Activated T-cell treated with anti-CD3 and anti-CD28 coated beads, Interleukin-2, amount 50 U/mL, for 4 hours (primary cell): ENCODE measurements around the gene IFIT5. TPM values are rescaled to one million over a fixed set of nuclear protein-coding genes. Genes with fewer than 3 reads are reported as not detected.
"Not testable (repeated sequence)": the region's sequence is repeated elsewhere in the genome, so short reads cannot be mapped to it uniquely, and the experiment has no call there.

ENCODE experiments used
- ATAC-seq, 2 donors: fragments of 200-7000 bp; cut with Tn5 transposase; one replicate each; pipeline ENCODE4 v1.10.0; 2021
- DNase-seq: peaks from one replicate; pipeline ENCODE4 v3.0.0-alpha.2; 2020
- H3K27me3 Mint-ChIP-seq: one replicate; pipeline ENCODE4 v1.8.0; 2021; ENCODE audit warnings: low read depth, mixed read lengths
- H3K36me3 Mint-ChIP-seq: one replicate; pipeline ENCODE4 v1.8.0; 2022; ENCODE audit warnings: mixed read lengths; ENCODE audit not compliant: insufficient read depth
- H3K4me1 Mint-ChIP-seq: one replicate; pipeline ENCODE4 v1.8.0; 2021; ENCODE audit warnings: low read depth, mixed read lengths
- H3K4me3 Mint-ChIP-seq: one replicate; pipeline ENCODE4 v1.8.0; 2021; ENCODE audit warnings: mild to moderate bottlenecking, moderate library complexity, mixed read lengths
- H3K9me3 Mint-ChIP-seq: one replicate; pipeline ENCODE4 v1.8.0; 2021; ENCODE audit warnings: mixed read lengths
- total RNA-seq, 3 donors: library from RNA; stranded (reverse); gene quantifications; one replicate each; pipeline ENCODE4 v1.2.1, GENCODE V29; 2021

The IFIT5 gene
- total RNA-seq, 3 donors from 2014 or later, result 7.8 to 11.9 (median 10.7) TPM

GRCh38 chr10:89407792-89408191 lies 6.6 kb upstream of the IFIT5 start:
- not testable (repeated sequence) for H3K4me3 Mint-ChIP-seq, H3K9me3 Mint-ChIP-seq, DNase-seq, H3K27me3 Mint-ChIP-seq, ATAC-seq
- Mint-ChIP-seq H3K36me3 (peaks cover 13% of the 10 kb centered on the region), H3K4me1 (peaks cover 14% of the 10 kb centered on the region)

- peaks cover 25% of the 10 kb centered on the region for H3K4me1 Mint-ChIP-seq
- DNase-seq, H3K9me3 Mint-ChIP-seq, ATAC-seq, H3K36me3 Mint-ChIP-seq, H3K27me3 Mint-ChIP-seq, H3K4me3 Mint-ChIP-seq: not testable (repeated sequence)
These were observed 5.1 kb upstream of the IFIT5 start for GRCh38 chr10:89409282-89409681.

GRCh38 chr10:89410551-89410950 lies 3.8 kb upstream of the IFIT5 start:
- not testable (repeated sequence) for H3K36me3 Mint-ChIP-seq, ATAC-seq, H3K27me3 Mint-ChIP-seq, DNase-seq, H3K4me3 Mint-ChIP-seq, H3K9me3 Mint-ChIP-seq
- peaks cover 29% of the 10 kb centered on the region for H3K4me1 Mint-ChIP-seq

- ATAC-seq, H3K36me3 Mint-ChIP-seq, H3K9me3 Mint-ChIP-seq, H3K4me3 Mint-ChIP-seq, H3K27me3 Mint-ChIP-seq, DNase-seq: not testable (repeated sequence)
- peaks cover 35% of the 10 kb centered on the region for H3K4me1 Mint-ChIP-seq
These were observed 3.2 kb upstream of the IFIT5 start for GRCh38 chr10:89411135-89411534.

- Mint-ChIP-seq H3K4me3 (peak overlapping the region; percentile 57), H3K4me1 (peaks cover 44% of the 10 kb centered on the region)
- not testable (repeated sequence) for H3K9me3 Mint-ChIP-seq, ATAC-seq, H3K27me3 Mint-ChIP-seq, H3K36me3 Mint-ChIP-seq
- DNase-seq, result peak; percentile 15
These were observed 2.1 kb upstream of the IFIT5 start for GRCh38 chr10:89412276-89412675.

GRCh38 chr10:89413398-89413912 lies 913 bp upstream of the IFIT5 start:
- DNase-seq (no peak), ATAC-seq (no peak)
- H3K9me3 Mint-ChIP-seq, result no peaks in the 10 kb centered on the region
- H3K4me3 Mint-ChIP-seq, result peak overlapping the region; percentile 96
- H3K4me1 Mint-ChIP-seq, result peaks cover 56% of the 10 kb centered on the region
- no peaks in the 10 kb centered on the region for H3K27me3 Mint-ChIP-seq
- H3K36me3 Mint-ChIP-seq, result peaks cover 12% of the 10 kb centered on the region

GRCh38 chr10:89414879-89415821 lies 782 bp downstream of the IFIT5 start:
- peaks cover 64% of the 10 kb centered on the region for H3K4me1 Mint-ChIP-seq
- H3K4me3 Mint-ChIP-seq, result peak overlapping the region; percentile 96
- H3K27me3 Mint-ChIP-seq, result no peaks in the 10 kb centered on the region
- DNase-seq (peak; percentile 32), ATAC-seq (peak; percentile 49 to 56)
- peaks cover 16% of the 10 kb centered on the region for H3K36me3 Mint-ChIP-seq
- H3K9me3 Mint-ChIP-seq, result no peaks in the 10 kb centered on the region

GRCh38 chr10:89416465-89416864 lies 2.1 kb downstream of the IFIT5 start:
- H3K27me3 Mint-ChIP-seq, result no peaks in the 10 kb centered on the region
- no peaks in the 10 kb centered on the region for H3K9me3 Mint-ChIP-seq
- peak overlapping the region; percentile 96 for H3K4me3 Mint-ChIP-seq
- DNase-seq (no peak), ATAC-seq (no peak)
- H3K36me3 Mint-ChIP-seq, result peaks cover 27% of the 10 kb centered on the region
- H3K4me1 Mint-ChIP-seq, result peaks cover 67% of the 10 kb centered on the region

GRCh38 chr10:89419548-89419947 lies 5.2 kb downstream of the IFIT5 start:
- H3K36me3 Mint-ChIP-seq, result peaks cover 28% of the 10 kb centered on the region
- H3K4me3 Mint-ChIP-seq, result no peak overlapping the region
- ATAC-seq (no peak), DNase-seq (no peak)
- peaks cover 51% of the 10 kb centered on the region for H3K4me1 Mint-ChIP-seq
- H3K27me3 Mint-ChIP-seq, result no peaks in the 10 kb centered on the region
- H3K9me3 Mint-ChIP-seq, result no peaks in the 10 kb centered on the region

- Mint-ChIP-seq H3K9me3 (no peaks in the 10 kb centered on the region), H3K4me1 (peaks cover 43% of the 10 kb centered on the region), H3K27me3 (no peaks in the 10 kb centered on the region), H3K36me3 (peaks cover 26% of the 10 kb centered on the region), H3K4me3 (no peak overlapping the region)
- DNase-seq (no peak), ATAC-seq (no peak)
These were observed 6.7 kb downstream of the IFIT5 start for GRCh38 chr10:89421018-89421476.

GRCh38 chr10:89425000-89425399 lies 10.6 kb downstream of the IFIT5 start:
- Mint-ChIP-seq H3K4me1 (peaks cover 13% of the 10 kb centered on the region), H3K36me3 (peaks cover 12% of the 10 kb centered on the region), H3K27me3 (peaks cover 4% of the 10 kb centered on the region), H3K9me3 (no peaks in the 10 kb centered on the region), H3K4me3 (no peak overlapping the region)
- DNase-seq (no peak), ATAC-seq (no peak)

GRCh38 chr10:89426230-89426868 lies 12.0 kb downstream of the IFIT5 start:
- Mint-ChIP-seq H3K36me3 (peaks cover 2% of the 10 kb centered on the region), H3K4me1 (peaks cover 2% of the 10 kb centered on the region), H3K4me3 (no peak overlapping the region), H3K27me3 (peaks cover 5% of the 10 kb centered on the region), H3K9me3 (no peaks in the 10 kb centered on the region)
- no peak for DNase-seq
- ATAC-seq, result peak in 1 of 2 donors; percentile 46

- no peaks in the 10 kb centered on the region for H3K36me3 Mint-ChIP-seq
- peaks cover 5% of the 10 kb centered on the region for H3K27me3 Mint-ChIP-seq
- ATAC-seq (no peak), DNase-seq (no peak)
- no peaks in the 10 kb centered on the region for H3K9me3 Mint-ChIP-seq
- peaks cover 2% of the 10 kb centered on the region for H3K4me1 Mint-ChIP-seq
- no peak overlapping the region for H3K4me3 Mint-ChIP-seq
These were observed 13.3 kb downstream of the IFIT5 start for GRCh38 chr10:89427629-89428028.

GRCh38 chr10:89428877-89429276 lies 14.5 kb downstream of the IFIT5 start:
- Mint-ChIP-seq H3K27me3 (peaks cover 5% of the 10 kb centered on the region), H3K4me1 (no peaks in the 10 kb centered on the region), H3K4me3 (no peak overlapping the region), H3K9me3 (no peaks in the 10 kb centered on the region), H3K36me3 (no peaks in the 10 kb centered on the region)
- DNase-seq, result no peak
- ATAC-seq, result no peak
